Activated T-helper 2 cell treated with anti-CD3 and anti-CD28 coated beads, Interferon-gamma antibody, Interleukin-2, Interleukin-4, amounts not matched to agents 10 μg/mL and 5 μg/mL and 100 μg/mL, durations not matched to agents 14 hours and 24 hours and 36 hours (primary cell): ENCODE data around the gene BLOC1S4. TPM values are rescaled to one million over a fixed set of nuclear protein-coding genes. Genes with fewer than 3 reads are reported as not detected.

ENCODE experiments used
- DNase-seq: peaks from one replicate; pipeline ENCODE4 v3.0.0; 2021; ENCODE audit warnings: low spot score
- H3K27ac Mint-ChIP-seq: one replicate; pipeline ENCODE4 v1.8.0; 2021; ENCODE audit warnings: mixed read lengths
- H3K27me3 Mint-ChIP-seq: one replicate; pipeline ENCODE4 v1.8.0; 2021; ENCODE audit warnings: low read depth, mixed read lengths
- H3K36me3 Mint-ChIP-seq: one replicate; pipeline ENCODE4 v1.8.0; 2021; ENCODE audit warnings: low read depth, mixed read lengths
- H3K4me1 Mint-ChIP-seq: one replicate; pipeline ENCODE4 v1.8.0; 2021; ENCODE audit warnings: low read depth, mixed read lengths
- H3K4me3 Mint-ChIP-seq: one replicate; pipeline ENCODE4 v1.8.0; 2021; ENCODE audit warnings: low read depth, mild to moderate bottlenecking, moderate library complexity, mixed read lengths
- H3K9me3 Mint-ChIP-seq: one replicate; pipeline ENCODE4 v1.8.0; 2021; ENCODE audit warnings: mixed read lengths
- intact Hi-C: fragments of 100-400 bp; cut with micrococcal nuclease; formaldehyde crosslinking; loops from one replicate; pipeline ENCODE4 v1.15.1; 2023
- total RNA-seq: library from RNA; stranded (reverse); gene quantifications from 2 replicates; pipeline ENCODE4 v1.2.3, GENCODE V29; 2022

Gene BLOC1S4
- total RNA-seq, 1 donor from 2014 or later = 18.2 TPM

- no peak overlapping the region for H3K4me3 Mint-ChIP-seq
- H3K36me3 Mint-ChIP-seq = no peaks in the 10 kb centered on the region
- H3K4me1 Mint-ChIP-seq = peaks cover 4% of the 10 kb centered on the region
- DNase-seq = no peak
- intact Hi-C loops = no loop called here
- no peaks in the 10 kb centered on the region for H3K27me3 Mint-ChIP-seq
- no peaks in the 10 kb centered on the region for H3K9me3 Mint-ChIP-seq
- no peak overlapping the region for H3K27ac Mint-ChIP-seq
These were observed 11.3 kb downstream of the BLOC1S4 start for GRCh38 chr4:6727081-6727942.

- H3K36me3 Mint-ChIP-seq = no peaks in the 10 kb centered on the region
- no peak for DNase-seq
- H3K27me3 Mint-ChIP-seq = no peaks in the 10 kb centered on the region
- no peak overlapping the region for H3K4me3 Mint-ChIP-seq
- peaks cover 4% of the 10 kb centered on the region for H3K4me1 Mint-ChIP-seq
- no peak overlapping the region for H3K27ac Mint-ChIP-seq
- H3K9me3 Mint-ChIP-seq = no peaks in the 10 kb centered on the region
- intact Hi-C loops = no loop called here
These were observed 11.9 kb downstream of the BLOC1S4 start for GRCh38 chr4:6727943-6728250.

DNA sequence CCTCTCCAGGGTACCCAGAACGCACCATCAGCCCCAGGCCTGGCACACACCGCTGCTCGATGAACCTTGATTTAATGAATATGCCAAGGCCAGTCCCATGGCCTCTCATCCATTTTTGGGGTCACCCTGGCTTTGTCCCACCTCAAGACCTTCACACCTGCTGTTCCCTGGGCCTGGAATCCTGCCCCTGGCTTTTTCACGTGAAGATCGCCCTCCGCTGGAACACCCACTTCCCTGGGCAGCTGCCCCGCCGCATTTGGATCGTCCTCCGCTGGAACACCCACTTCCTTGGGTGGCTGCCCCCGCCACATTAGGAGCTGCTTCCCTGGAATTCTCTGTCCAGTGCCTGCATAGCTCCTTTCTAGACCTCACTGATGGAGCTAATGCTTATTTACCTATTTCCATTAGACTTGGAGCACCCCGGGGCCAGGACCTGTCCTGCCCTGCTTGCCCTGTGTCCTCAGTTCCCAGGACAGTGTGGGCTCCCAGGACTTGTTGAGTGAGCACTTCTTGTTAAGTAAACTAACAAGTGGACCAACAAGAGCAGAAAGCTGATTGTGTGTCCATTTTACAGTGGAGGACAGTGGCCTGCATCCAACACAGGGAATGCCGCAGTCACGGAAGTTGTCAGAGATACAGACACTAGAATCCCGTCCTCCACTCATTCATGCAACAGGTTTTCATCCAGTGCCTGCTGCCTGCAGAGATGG lies 12.5 kb downstream of the BLOC1S4 start:
- no peaks in the 10 kb centered on the region for H3K9me3 Mint-ChIP-seq
- DNase-seq = no peak
- H3K27ac Mint-ChIP-seq = no peak overlapping the region
- no peaks in the 10 kb centered on the region for H3K27me3 Mint-ChIP-seq
- no peaks in the 10 kb centered on the region for H3K36me3 Mint-ChIP-seq
- peaks cover 4% of the 10 kb centered on the region for H3K4me1 Mint-ChIP-seq
- intact Hi-C loops = no loop called here
- H3K4me3 Mint-ChIP-seq = no peak overlapping the region

- Mint-ChIP-seq H3K4me1 (peaks cover 4% of the 10 kb centered on the region), H3K9me3 (no peaks in the 10 kb centered on the region), H3K27me3 (no peaks in the 10 kb centered on the region), H3K36me3 (no peaks in the 10 kb centered on the region), H3K27ac (no peak overlapping the region), H3K4me3 (no peak overlapping the region)
- intact Hi-C loops = no loop called here
- no peak for DNase-seq
These were observed 14.8 kb downstream of the BLOC1S4 start for GRCh38 chr4:6730603-6731317.

DNA sequence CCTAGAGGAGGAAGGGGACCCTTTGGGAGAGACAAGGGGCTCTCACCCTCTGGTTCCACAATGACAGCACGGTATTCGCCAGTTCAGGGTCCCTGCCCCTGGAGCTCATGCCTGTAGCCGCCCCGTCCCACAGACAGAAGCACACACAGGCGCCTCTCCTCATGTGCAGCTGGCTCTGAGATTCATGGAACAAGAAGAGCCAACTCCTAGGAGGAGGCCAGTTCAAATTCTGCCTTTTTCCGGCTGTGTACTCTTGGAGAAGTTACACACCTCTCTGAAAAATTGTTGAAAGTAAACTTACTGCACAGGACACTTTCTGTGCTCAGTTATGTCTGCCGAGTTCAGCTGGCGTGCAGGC lies 15.3 kb downstream of the BLOC1S4 start:
- DNase-seq = no peak
- Mint-ChIP-seq H3K9me3 (no peaks in the 10 kb centered on the region), H3K27ac (no peak overlapping the region), H3K4me1 (peaks cover 4% of the 10 kb centered on the region), H3K27me3 (no peaks in the 10 kb centered on the region), H3K4me3 (no peak overlapping the region), H3K36me3 (no peaks in the 10 kb centered on the region)
- intact Hi-C loops = no loop called here

- no peak overlapping the region for H3K27ac Mint-ChIP-seq
These were observed 15.8 kb downstream of the BLOC1S4 start for GRCh38 chr4:6731780-6732179.

DNA sequence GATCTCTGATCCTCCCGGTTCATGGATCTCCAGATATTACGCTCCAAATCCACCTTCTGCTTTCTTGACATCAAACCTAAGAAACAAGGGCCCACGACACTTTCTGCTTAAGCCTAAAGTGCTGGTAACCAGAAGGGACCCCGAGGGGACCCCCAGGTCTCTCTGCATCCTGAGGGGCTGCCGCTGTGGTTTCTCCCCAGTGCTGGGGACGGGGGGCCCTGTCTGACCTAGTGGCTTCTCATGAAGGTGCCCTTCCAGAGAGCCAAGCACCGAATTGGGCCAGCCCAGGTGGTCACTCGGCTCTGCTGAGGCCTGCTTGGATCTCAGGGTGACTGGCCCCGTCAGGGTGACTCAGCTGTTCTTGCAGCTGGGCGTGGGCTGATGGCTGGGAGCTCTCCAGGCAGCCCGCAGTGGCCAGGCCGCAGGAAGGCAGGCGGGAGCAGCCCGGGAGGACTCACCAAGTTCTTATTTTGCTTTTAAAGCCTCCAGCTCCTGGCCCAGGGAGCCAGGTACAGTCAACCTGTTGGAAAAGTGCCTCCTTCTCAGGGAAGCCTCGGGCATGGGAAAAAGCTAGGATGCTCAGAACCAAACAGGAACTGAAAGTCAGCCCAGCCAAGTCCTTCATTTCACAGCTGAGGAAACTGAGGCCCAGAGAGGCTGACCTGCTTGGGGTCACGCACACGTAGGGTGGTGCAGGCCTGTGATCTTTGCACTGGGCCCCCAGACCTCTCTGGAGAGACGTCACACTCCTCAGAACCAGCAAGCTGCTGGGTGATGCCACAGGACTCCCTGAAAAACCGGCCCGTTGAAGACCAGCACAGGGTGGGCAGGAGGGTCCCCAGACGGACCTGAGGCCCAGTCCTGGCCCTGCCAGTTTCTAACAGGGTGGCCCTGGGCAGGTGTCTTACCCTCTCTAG lies 16.7 kb downstream of the BLOC1S4 start:
- no peak for DNase-seq
- no peaks in the 10 kb centered on the region for H3K9me3 Mint-ChIP-seq
- intact Hi-C loops = no loop called here
- H3K36me3 Mint-ChIP-seq = no peaks in the 10 kb centered on the region
- H3K4me3 Mint-ChIP-seq = no peak overlapping the region
- peaks cover 4% of the 10 kb centered on the region for H3K4me1 Mint-ChIP-seq
- H3K27ac Mint-ChIP-seq = no peak overlapping the region
- no peaks in the 10 kb centered on the region for H3K27me3 Mint-ChIP-seq

More at GRCh38 chr4:6731780-6732179, 15.8 kb downstream of the BLOC1S4 start:
- no peaks in the 10 kb centered on the region for H3K27me3 Mint-ChIP-seq
- no peaks in the 10 kb centered on the region for H3K9me3 Mint-ChIP-seq
- no peaks in the 10 kb centered on the region for H3K36me3 Mint-ChIP-seq
- no peak for DNase-seq
- peaks cover 4% of the 10 kb centered on the region for H3K4me1 Mint-ChIP-seq
- H3K4me3 Mint-ChIP-seq = no peak overlapping the region
- intact Hi-C loops = no loop called here

DNA sequence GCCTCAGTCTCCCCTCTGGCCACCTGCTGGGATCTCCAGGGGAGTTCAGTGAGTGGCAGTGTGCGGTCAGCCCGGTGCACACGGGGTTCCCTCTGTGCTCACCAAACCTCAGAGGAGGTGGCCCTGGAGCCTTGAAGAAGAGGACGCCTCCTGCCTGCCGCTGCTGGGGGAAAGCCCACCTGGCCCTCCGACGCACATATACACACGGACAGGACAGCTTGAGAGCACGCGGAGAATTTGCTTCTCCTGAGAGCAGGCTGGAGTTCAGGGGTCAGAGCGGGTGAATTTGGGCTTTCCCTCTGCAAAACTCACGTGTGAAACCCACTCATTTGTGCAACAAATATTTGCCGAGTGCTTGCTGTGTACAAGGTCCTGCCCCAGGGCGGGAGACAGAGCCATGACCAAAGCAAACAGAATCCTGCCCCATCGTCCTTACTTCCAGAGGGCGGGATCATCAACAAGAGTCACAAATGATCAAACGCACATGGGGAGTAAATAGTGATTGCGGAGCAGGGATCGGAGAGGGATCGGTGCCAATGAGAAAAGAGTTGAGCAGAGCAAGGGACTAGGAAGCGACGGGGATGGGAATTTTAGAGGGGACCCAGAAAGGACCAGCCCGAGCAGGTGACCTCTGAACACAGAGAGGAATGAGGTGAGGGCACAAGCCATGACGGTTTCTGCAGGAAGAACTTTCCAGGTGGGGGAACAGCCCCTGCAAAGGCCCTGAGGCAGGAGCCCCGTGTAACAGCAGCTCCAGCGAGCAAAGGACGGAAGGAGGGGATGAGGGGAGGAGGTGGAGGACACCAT lies 17.6 kb downstream of the BLOC1S4 start:
- peaks cover 2% of the 10 kb centered on the region for H3K4me1 Mint-ChIP-seq
- H3K27me3 Mint-ChIP-seq = peaks cover under 1% of the 10 kb centered on the region
- intact Hi-C loops = no loop called here
- H3K4me3 Mint-ChIP-seq = no peak overlapping the region
- no peaks in the 10 kb centered on the region for H3K9me3 Mint-ChIP-seq
- H3K27ac Mint-ChIP-seq = no peak overlapping the region
- no peaks in the 10 kb centered on the region for H3K36me3 Mint-ChIP-seq
- no peak for DNase-seq

GRCh38 chr4:6734165-6734786 lies 18.3 kb downstream of the BLOC1S4 start:
- no peak overlapping the region for H3K27ac Mint-ChIP-seq
- no peaks in the 10 kb centered on the region for H3K9me3 Mint-ChIP-seq
- peaks cover 2% of the 10 kb centered on the region for H3K4me1 Mint-ChIP-seq
- H3K4me3 Mint-ChIP-seq = no peak overlapping the region
- DNase-seq = no peak
- intact Hi-C loops = no loop called here
- no peaks in the 10 kb centered on the region for H3K36me3 Mint-ChIP-seq
- peaks cover 2% of the 10 kb centered on the region for H3K27me3 Mint-ChIP-seq

DNA sequence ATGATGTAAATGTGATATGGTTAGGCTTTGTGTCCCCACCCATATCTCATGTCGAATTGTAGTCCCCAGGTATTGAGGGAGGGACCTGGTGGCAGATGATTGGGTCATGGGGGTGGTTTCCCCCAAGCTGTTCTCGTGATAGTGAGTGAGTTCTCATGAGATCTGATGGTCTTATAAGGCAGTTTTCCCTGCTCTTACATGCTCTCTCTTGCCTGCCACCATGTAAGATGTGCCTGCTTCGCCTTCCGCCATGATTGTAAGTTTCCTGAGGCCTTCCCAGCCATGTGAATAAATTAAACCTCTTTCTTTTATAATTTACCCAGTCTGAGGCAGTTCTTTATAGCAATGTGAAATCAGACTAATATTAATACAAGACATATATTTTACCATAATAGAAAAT lies 23.9 kb downstream of the BLOC1S4 start:
- H3K27me3 Mint-ChIP-seq = peaks cover 5% of the 10 kb centered on the region
- H3K9me3 Mint-ChIP-seq = no peaks in the 10 kb centered on the region
- H3K4me3 Mint-ChIP-seq = no peak overlapping the region
- H3K36me3 Mint-ChIP-seq = no peaks in the 10 kb centered on the region
- H3K27ac Mint-ChIP-seq = no peak overlapping the region
- no peak for DNase-seq
- intact Hi-C loops = no loop called here
- H3K4me1 Mint-ChIP-seq = no peaks in the 10 kb centered on the region

DNA sequence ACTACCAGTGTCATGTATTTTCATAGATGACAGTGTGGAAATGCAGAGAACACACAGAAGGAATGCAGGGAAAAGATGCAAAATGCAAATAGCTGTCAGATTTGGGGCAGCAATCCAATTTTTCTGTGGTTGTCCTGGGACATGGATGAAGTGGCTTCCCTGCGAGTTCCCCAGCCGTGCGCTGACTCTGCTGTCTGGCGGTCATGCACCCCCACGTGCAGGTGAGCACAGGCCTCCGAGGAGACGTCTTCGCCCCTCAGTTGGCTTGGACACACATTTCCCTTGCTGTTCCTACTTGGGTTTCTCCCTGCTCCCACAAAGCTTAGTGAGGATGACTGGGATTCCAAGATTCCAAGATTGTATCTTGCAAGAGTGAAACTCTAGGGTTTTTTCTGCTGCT lies 24.4 kb downstream of the BLOC1S4 start:
- Mint-ChIP-seq H3K4me1 (no peaks in the 10 kb centered on the region), H3K4me3 (no peak overlapping the region), H3K9me3 (no peaks in the 10 kb centered on the region), H3K27ac (no peak overlapping the region), H3K36me3 (no peaks in the 10 kb centered on the region), H3K27me3 (peaks cover 6% of the 10 kb centered on the region)
- no peak for DNase-seq
- intact Hi-C loops = no loop called here
